SIG-M5 (cell line): ENCODE measurements around the gene NOP14.

Source experiments
- DNase-seq: peaks from one replicate; lab custom pipeline; 2025; lab: John Stamatoyannopoulos, UW

The NOP14 gene

GRCh38 chr4:2914256-2915126, 48.7 kb downstream of the NOP14 start:
- DNase-seq = no peak

DNA sequence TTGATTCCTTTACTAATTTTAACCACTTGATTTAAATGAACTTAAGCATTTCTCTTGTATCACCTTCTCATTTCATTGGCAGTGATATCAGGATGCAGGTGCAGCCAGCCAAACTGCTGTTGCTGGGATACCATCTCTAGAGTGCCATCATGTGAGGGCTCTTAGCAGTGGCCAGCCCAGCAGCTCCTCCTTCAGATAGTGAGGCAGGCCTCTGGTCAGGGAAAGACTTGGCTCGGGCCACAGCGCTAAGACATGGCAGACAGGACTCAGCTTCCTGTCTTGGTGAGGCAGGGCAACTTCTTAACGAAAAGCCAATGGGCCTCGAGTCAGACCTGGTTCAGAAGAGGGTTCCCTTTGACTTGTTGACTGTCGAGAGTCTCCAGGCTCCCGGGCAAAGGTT, 50.0 kb downstream of the NOP14 start:
- DNase-seq = no peak

DNA sequence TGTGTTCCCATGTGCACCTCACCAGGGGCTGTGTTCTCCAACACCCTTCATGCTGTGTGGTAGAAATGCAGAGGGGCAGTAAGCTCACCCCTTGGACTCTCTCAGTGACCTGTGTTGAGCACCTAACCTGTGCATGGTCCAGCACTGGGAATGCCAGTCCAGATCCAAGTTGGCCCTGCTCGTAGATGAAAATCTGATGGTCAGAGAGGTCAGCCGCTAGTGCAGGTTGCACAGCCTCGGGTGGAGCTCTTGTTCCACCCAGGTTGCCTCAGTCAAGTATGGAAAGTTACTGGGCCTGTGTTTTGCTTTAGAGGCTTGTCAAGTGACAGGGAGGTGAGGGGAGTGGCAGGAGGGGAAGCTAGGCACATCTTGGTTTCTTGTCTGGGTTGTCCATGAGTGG, 51.3 kb downstream of the NOP14 start:
- DNase-seq = no peak

DNA sequence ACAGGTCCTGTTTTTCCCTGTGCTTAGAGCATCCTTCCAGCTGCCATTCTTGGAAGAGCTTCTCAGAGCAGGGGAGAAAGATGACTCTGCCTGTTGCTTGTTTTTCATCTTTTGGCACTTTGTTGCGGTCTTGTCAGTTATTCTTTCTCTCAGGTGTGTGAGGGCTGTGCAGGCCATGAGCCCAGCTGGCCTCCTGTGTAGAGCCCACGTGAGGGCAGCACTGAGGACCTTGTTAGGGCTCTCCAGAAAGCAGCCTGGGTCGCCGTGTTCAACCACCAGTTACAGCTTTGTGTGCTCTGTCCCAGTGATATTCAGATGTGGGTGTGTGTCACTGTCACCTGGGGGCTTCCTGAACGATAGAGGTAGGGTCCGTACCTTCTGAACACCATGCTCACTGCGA, 52.8 kb downstream of the NOP14 start:
- DNase-seq = no peak

- DNase-seq = no peak
Measured at GRCh38 chr4:2909583-2909982, 53.6 kb downstream of the NOP14 start.

DNA sequence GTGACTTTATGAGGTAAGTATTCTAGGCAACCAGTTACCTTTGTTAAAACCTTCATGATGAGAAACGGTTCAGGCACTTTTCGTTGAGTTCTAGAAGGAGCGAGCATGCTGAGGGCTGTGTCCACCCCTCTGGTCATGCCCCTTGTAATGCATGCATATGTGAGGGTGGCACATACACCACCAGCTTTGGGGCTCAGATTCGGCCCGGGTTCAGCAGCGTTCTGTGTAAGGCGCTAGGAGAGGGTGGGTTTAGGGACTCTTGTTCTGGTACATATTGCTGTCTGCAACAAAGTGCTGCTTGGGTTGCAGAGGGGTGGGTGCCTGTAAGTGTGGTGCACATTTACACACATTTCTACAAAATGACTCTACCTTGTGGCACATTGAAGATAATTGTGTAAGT, 54.5 kb downstream of the NOP14 start:
- no peak for DNase-seq

DNA sequence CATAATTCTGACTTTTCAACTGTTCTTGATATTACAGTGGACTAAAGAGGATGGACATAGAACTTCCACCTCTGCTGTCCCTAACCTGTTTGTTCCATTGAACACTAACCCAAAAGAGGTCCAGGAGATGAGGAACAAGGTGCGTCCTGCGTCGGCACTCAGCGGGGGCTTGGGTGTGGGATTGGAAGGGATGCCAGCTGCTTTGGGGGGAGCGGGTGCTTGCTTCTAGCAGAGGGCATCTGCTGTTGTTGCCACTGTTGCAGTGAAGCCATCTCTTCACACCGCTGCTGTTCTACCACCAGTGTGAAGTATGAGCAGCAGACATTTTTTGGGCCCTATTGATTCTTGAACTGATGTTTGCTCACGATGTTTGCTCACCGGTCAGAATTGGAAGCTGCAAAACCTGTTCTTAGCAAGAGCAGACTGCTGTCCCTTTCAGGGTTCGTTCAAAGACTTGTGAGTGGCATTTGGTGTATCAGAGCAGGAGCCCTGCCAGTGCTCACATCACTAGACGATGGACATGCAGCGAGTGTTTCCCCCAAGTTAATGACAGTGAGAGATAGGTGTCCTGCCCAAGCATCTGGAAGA, 55.4 kb downstream of the NOP14 start:
- no peak for DNase-seq

- DNase-seq = no peak
Measured at GRCh38 chr4:2907226-2907625, 56.0 kb downstream of the NOP14 start.

DNA sequence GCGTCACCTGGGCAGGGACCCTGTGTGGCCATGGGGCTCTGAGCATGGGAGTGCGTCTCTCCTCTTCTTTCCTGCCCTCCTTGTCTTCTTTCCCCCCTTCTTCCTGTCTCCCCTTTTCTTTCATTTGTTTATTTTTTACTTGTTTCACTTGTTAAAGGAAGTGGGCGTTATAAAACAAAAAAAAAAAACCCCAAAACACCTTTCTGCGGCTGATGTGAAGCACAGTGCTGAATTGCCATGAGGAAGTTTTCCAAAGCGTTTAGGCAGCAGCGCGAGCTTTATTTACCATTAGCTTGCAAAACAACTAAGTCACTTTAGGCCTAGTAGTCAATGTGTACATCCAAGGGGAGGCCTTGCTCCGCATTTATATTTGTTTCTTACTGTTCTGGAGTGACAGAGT, 57.0 kb downstream of the NOP14 start:
- no peak for DNase-seq

DNA sequence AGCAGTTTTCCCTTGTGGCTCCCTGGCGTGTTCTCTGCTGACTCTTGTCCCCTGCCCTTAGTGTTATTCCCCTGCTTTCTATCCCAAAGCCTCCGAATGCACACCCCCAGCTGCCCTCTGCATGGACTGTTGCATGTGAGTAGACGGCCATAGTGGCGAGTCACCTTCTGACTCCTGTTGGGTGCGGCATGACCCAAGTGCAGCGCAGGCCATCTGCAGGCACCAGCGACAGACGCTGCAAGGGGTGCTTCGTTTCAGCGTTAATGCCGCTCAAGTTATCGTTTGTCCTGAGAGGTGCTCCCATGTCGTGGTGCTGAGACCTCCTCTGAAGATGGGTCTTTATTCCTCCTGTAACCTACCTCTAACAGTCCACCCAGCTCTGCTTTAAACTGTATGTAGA, 57.7 kb downstream of the NOP14 start:
- no peak for DNase-seq

GRCh38 chr4:2902126-2902525, 61.1 kb downstream of the NOP14 start:
- no peak for DNase-seq

GRCh38 chr4:2901186-2901585, 62.0 kb downstream of the NOP14 start:
- DNase-seq = no peak

DNA sequence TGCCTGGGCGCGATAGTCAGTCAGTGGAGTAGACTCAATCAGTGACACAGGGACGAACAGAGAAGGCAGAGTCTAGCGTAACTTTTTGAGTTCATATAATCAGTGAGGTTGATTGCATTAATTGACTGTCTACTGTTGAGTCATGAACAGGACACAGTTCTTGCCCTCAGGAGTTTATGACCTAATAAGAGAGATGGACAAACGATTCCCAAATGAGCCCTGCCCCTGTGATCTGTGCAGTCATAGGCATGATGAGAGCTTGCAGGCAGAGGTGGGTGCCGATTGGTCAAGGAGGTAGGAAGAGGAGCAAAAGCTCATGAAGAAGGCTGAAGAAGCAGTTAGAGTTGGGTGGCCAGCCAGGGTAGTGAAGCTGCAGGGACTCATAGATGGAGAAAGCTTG, 62.5 kb downstream of the NOP14 start:
- no peak for DNase-seq

GRCh38 chr4:2898001-2898400, 65.2 kb downstream of the NOP14 start:
- no peak for DNase-seq

- DNase-seq = no peak
Measured at GRCh38 chr4:2893772-2894171, 69.4 kb downstream of the NOP14 start.

- no peak for DNase-seq
Measured at GRCh38 chr4:2891294-2891693, 71.9 kb downstream of the NOP14 start.

- no peak for DNase-seq
Measured at GRCh38 chr4:2888886-2889285, 74.3 kb downstream of the NOP14 start.
